HG03469 (cell line): Measurements from ENCODE around the gene QPCT.
A peak's percentile ranks its signal among the peaks of the same experiment; 100 is the strongest.
"Not testable (repeated sequence)": the region's sequence is repeated elsewhere in the genome, so short reads cannot be mapped to it uniquely, and the experiment has no call there.

Experiments
- ATAC-seq: cut with Tn5 transposase; IDR thresholded peaks from one replicate; pipeline ENCODE4 v1.9.1; 2021; ENCODE audit warnings: mild to moderate bottlenecking, moderate library complexity, moderate number of reproducible peaks; ENCODE audit not compliant: unreplicated experiment

QPCT gene

DNA sequence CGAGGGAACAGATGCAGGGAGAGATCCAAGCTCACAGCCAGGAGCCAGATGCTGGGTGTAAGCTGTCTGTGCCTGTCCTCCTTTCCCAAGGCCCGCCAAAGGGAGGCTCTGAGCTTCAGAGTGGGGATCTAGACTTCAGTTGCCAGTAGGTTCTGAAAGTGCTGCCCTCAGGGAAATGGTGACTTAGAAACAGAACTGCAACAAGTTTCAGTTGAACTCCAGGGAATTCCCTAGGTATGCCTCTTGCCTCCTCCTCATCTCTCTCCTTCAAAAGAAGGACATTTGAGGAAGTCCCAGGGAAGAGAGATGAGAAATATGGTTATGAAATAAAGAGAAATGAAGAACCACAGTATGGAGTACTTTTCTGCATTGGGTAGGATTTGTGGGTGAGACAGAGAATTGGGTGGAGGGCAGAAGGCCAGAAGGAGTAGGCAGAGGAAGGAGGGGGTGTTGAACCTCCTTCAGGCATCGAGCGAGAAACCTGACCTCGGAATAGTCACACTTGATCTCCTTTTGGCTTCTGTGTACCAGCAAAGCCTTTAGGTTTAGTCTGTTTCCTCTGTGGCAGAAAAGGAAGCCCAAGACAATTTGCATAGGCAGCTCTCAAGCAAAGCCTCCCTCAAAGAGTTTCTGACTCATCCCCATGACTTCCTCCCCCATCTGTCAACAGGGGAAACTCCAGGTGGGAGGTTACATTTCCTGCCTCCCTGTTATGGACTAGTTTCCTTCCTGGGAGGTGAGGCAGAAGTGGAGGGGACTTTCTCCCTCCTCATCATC is 45.7 kb downstream of the QPCT start:
- peak; percentile 94 for ATAC-seq

DNA sequence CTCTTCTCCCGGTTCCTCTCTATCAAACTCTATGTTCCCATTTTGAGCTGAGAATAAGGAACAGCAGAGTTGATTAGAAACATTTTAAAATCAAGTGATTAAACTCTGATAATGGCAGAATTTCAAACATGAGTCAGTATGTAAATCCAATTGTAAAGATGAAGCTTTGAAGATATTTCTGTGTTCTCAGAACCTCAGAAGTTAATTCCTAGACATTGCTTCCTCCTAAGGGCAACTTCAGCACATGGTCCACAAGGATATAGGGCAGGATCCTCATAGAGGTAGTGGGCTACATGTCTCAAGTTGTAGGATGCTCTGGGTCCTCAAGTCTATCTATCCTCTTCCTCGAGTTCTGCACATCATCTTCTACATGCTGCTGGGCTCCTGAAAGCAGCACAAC is 46.3 kb downstream of the QPCT start:
- ATAC-seq = no peak

DNA sequence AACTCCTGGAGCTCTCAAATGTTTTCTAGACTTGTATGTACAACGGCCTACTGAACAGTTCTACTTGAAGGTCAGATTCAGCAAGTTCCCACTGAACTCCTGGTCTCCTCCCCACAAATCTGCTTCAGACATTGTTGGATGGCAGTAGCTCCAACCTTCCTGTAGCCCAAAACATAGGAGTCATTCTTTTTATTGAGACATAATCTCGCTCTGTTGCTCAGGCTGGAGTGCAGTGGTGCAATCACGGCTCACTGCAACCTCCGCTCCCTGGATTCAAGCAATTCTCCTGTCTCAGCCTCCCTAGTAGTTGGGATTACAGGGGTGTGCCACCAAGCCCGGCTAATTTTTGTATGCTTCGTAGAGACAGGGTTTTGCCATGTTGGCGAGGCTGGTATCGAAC is 47.3 kb downstream of the QPCT start:
- no peak for ATAC-seq

GRCh38 chr2:37392428-37392827 is 48.0 kb downstream of the QPCT start:
- ATAC-seq = no peak

- ATAC-seq = no peak
These were observed 49.8 kb downstream of the QPCT start for GRCh38 chr2:37394263-37394662.

DNA sequence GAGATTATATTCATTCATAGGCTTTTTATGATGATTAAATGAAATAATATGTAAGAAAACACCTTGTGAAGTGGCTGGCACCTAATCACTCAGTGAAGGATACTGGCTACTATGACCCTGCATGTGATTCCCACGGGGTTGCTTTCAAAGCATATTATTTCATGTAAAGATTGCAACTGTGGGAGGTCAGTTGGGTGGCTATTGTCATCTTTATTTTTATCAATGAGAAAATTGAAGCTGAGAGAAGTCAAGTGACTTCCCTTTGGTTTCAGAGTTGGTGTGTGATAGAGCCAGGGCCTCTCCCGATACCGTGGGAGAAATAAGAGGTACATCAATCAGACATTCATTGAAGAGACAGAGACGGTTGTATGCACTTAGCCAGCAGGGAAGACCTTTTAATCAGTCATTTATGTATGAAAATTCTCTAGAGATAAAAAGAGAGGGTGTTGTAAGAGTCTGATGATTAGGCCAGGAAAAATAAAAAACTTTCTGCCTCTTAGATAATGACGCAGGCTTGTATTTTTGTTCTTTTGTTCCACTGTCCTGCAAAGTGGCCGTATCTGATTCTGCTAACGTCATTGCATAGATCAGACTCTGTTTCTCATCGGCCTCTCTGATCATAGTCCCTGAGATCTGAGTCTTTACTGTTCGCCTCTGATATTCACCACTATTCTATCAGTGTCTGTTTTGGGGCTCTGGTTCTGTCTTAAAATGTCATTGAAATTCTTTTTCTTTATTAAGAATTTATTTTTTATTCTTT is 50.5 kb downstream of the QPCT start:
- ATAC-seq = no peak

GRCh38 chr2:37396890-37397565 is 52.6 kb downstream of the QPCT start:
- ATAC-seq = no peak

- no peak for ATAC-seq
These were observed 54.6 kb downstream of the QPCT start for GRCh38 chr2:37398990-37399389.

DNA sequence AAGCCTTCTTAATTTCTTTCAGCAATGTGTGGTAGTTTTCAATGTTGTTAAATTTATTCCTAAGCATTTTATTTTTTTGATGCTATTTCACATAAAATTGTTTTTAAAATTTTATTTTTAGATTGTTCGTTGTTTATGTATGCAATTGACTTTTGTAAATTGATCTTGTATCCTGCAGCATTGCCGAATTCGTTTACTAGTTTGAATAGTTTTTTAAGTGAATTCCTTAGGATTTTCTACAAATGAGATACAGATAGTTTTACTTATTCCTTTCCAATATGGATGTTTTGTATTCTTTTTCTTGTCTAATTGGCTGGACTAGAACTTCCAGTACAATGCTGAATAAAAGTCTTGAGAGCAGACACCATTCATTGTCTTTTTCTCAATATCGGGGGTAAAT is 55.6 kb downstream of the QPCT start:
- ATAC-seq = no peak

DNA sequence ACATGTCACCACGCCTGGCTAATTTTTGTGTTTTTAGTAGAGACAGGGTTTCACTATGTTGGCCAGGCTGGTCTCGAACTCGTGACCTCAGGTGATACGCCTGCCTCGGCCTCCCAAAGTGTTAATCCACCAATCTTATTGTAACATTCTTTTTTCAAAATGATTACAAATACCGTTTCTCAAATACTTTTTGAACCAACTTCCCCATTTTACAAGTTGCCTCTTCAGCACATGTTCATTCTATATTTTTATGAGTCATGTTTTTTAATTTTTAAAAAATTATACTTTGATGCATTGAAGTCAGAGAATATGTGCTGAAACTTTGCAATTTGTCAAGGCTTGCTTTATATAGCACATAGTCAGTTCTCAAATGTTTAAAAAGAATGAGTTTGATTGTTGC is 58.2 kb downstream of the QPCT start:
- no peak for ATAC-seq

DNA sequence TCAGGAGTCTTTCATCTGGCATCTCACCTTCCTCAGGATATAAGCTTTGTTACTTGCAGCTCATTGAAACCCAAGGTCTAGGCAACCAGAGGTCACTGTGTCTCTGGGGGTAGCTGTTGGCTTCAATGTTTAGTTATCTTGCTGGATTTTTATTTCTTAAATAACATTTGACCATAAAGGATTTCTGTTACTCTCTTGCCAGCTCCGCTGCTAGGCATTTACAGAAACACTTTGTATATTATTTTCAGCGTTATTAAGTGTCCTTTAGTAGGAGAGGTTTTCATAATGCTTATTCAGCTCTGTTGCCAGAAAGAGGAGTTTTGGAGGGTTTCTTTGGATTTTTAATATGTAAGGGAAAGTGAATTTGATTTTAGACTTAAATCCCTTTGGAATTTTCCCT is 61.4 kb downstream of the QPCT start:
- no peak for ATAC-seq

GRCh38 chr2:37412231-37412630 is 67.8 kb downstream of the QPCT start:
- no peak for ATAC-seq

DNA sequence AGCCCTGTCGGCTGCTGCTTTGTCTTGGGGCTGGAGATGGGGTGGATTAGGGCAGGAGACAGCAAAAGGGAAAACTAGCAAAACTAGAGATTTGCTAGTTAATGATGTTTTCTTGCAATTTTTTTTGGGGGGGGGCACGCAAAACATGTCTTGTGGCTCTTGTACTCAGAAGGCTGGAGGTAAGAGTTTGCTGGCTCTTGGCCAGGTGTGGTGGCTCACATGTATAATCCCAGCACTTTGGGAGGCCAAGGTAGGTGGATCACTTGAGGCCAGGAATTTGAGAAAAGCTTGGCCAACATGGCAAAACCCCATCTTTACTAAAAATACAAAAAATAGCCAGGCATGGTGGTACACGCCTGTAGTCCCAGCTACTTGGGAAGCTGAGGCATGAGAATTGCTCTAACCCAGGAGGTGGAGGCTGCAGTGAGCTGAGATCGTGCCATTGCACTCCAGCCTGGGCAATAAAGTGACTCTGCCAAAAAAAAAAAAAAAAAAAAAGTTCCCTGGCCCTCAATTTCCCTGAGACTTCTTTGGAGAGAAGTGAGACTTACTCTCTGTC is 69.6 kb downstream of the QPCT start:
- ATAC-seq = not testable (repeated sequence)

DNA sequence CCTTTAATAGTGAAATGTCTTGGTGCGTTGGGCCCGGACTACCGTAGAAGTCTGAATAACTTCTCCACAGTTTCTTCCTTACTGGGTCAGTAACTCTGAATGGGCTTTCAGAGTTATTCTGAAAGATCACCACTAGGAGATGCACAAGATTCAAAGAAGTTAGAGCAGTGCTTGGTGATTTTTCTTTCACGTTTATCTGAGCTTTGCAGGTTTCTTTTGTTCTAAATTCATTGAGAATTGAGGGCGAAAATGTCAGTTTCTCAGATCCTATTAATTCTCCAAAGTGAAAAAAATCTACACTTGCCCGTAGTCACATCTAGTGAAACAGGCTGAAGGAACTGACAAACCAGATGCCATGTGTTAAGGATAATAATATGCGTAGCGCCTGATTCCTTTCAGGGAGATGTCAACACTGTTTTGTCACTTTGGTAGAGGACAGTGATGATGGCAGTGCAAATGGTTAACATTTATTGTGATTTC is 70.1 kb downstream of the QPCT start:
- no peak for ATAC-seq

- ATAC-seq = no peak
These were observed 70.8 kb downstream of the QPCT start for GRCh38 chr2:37415128-37415820.

DNA sequence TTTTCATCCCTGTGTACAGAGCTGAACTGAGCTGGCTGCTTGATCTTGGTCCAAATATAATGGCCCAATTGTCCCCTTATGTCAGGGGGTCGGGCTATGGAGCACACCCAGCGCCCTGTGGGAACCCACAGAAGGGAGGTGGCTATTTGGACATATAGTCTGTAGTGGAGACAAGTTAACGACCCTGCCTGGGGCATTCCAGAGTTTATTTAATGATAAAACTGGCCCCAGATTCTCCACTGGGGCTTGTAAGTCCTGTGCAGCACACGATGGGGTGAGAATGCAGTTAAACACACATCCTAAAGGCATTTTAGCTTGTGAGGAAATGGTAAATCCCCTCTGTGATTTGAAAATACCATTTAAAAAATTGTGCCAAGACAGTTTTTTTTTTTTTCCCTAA is 72.9 kb downstream of the QPCT start:
- no peak for ATAC-seq

- no peak for ATAC-seq
These were observed 74.5 kb downstream of the QPCT start for GRCh38 chr2:37418956-37419355.

DNA sequence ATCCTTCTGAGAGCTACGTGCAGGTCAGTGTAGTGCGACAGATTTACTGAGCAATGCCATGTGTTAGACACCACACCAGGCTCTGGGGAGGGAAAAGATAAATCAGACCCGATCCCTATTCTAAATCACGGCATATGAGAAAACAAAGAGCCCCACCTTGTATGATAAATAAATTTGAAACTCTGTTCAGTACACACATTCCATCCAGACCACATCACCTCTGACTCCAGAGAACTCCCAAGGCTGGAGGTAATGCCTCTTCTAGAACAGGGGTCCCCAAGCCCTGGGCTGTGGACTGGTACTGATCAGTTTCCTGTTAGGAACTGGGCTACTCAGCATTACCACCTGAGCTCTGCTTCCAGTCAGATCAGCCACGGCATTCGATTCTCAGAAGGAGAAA is 77.3 kb downstream of the QPCT start:
- ATAC-seq = no peak

GRCh38 chr2:37422816-37423215 is 78.4 kb downstream of the QPCT start:
- ATAC-seq = no peak
